Measurements from ENCODE around the gene TRAPPC6A. TPM values are rescaled to one million over a fixed set of nuclear protein-coding genes. Genes with fewer than 3 reads are reported as not detected.
A peak's percentile ranks its signal among the peaks of the same experiment; 100 is the strongest.

Gene TRAPPC6A
- total and polyA plus RNA-seq, 9 of the 15 experiments (the other 6 are each of a cell fraction or from before 2014, with no cell fraction given) = 0.82 to 23.6 (median 11.6) TPM

GRCh38 chr19:45171211-45171623, 6.8 kb downstream of the TRAPPC6A start (continued):
- TF ChIP-seq MYC (IDR thresholded peaks at IDR 0.05; ENCODE audit: low read depth, low read length) (peak; percentile 28; the same call in 1 of the 2 replicates), MYC (CRISPR knock-in tag; IDR thresholded peaks at IDR 0.05; ENCODE audit: borderline replicate concordance, low read depth) (no peak), TEAD4 (IDR thresholded peaks at IDR 0.05; ENCODE audit: low read length) (peak; percentile 51; the same call in 1 of the 2 replicates), TEAD4 (CRISPR knock-in tag; IDR thresholded peaks at IDR 0.05; ENCODE audit: borderline replicate concordance) (no peak), ARID1B (IDR thresholded peaks at IDR 0.05) (peak; percentile 84), NRF1 (conservative IDR thresholded peaks at IDR 0.05 in 1 of 2, IDR thresholded peaks at IDR 0.05 in 1 of 2) (peak in 1 of 2 experiments; percentile 39; a peak in 1 of 4 replicates), SMAD4 (CRISPR knock-in tag; conservative IDR thresholded peaks at IDR 0.05) (peak; percentile 73), CBFA2T2 (conservative IDR thresholded peaks at IDR 0.05) (peak; percentile 49), REST (IDR thresholded peaks at IDR 0.05; ENCODE audit: borderline replicate concordance) (0 out of 2 replicates have a peak, but pooled peaks have one; percentile 3), REST (CRISPR knock-in tag; IDR thresholded peaks at IDR 0.05; ENCODE audit: low read depth) (no peak)

All from K562 (cell line).